Measurements from ENCODE around the gene TATDN2. TPM values are rescaled to one million over a fixed set of nuclear protein-coding genes. Genes with fewer than 3 reads are reported as not detected.

TATDN2 gene
- total and polyA plus RNA-seq, 2 experiments from 2014 or later = 4.8 to 19.1 TPM

DNA sequence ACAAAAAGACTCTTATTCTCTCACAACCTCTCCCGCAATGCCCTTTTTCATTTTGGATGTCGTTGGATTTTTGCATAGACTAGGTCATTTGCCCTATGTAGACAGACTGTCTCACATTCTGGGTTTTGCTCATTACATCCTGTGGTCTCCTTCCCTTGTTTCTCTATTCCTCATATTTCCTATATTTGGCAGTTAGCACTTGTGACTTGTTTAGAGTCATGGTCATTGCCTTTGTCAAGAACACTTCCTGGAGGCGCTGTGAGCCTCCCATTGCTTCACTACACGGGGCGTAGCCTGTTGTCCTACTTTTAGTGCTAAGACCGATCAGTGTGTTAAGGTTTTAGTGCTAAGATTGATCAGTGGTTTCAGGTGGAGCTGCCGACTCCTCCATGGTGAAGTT, 16.1 kb upstream of the TATDN2 start:
- H3K79me2 ChIP-seq (replicated peaks; ENCODE audit: insufficient read depth) = no peaks in the 10 kb centered on the region
- no peaks in the 10 kb centered on the region for H3K36me3 ChIP-seq (ENCODE audit: insufficient read depth)
- H2AFZ ChIP-seq = no peak overlapping the region
- H3K4me1 ChIP-seq (ENCODE audit: insufficient read depth) = no peaks in the 10 kb centered on the region; the same call in 1 of the 2 replicates
- H3K9me3 Mint-ChIP-seq = no peaks in the 10 kb centered on the region
- ATAC-seq (no peak), DNase-seq (ENCODE audit: low spot score) (no peak)
- no peak for TF ChIP-seq NANOG (IDR thresholded peaks at IDR 0.05; ENCODE audit: borderline replicate concordance)
- no peaks in the 10 kb centered on the region for H3F3A ChIP-seq (replicated peaks; ENCODE audit: low read depth)
- H3K27me3 ChIP-seq (ENCODE audit: insufficient read depth) = no peaks in the 10 kb centered on the region
- 0 out of 3 replicates have a peak, but pooled peaks cover 2% of the 10 kb centered on the region for H3K4me1 Mint-ChIP-seq
- no peaks in the 10 kb centered on the region for H3K9me2 ChIP-seq (ENCODE audit: insufficient read depth)
- no peaks in the 10 kb centered on the region for H4K20me1 ChIP-seq (replicated peaks; ENCODE audit: insufficient read depth)
- H3K27me3 Mint-ChIP-seq (ENCODE audit: insufficient read depth, low read depth, poor library complexity) = peaks cover 2% of the 10 kb centered on the region
- no peak overlapping the region; the same call in 1 of the 2 replicates for H3K27ac ChIP-seq (ENCODE audit: low read depth)
- no peak overlapping the region for H3K4me3 ChIP-seq
- H3K36me3 Mint-ChIP-seq (ENCODE audit: low read depth) = no peaks in the 10 kb centered on the region; the same call in 2 of the 3 replicates
- no peak overlapping the region for H3K4me2 ChIP-seq
- H3K27ac Mint-ChIP-seq = no peak overlapping the region
- H3K4me3 Mint-ChIP-seq = no peak overlapping the region

DNA sequence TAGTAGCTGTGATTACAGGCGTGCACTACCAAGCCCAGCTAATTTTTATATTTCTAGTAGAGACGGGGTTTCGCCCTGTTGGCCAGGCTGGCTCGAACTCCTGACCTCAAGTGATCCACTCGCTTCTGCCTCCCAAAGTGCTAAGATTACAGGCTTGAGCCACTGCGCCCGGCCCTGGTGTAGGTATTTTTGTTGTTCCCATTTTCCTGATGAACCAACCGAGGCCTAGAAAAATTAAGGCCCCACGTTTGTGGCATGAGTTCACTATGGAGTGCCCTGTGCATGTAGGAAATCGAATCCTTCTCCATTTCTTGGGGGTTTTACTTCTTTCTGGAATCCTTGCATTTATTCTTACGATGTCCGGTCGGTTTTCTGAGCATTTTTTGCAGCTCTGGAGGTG, 14.3 kb upstream of the TATDN2 start:
- Histone ChIP-seq H3K27me3 (ENCODE audit: insufficient read depth) (no peaks in the 10 kb centered on the region), H3K27ac (ENCODE audit: low read depth) (no peak overlapping the region), H4K20me1 (replicated peaks; ENCODE audit: insufficient read depth) (no peaks in the 10 kb centered on the region), H3K4me3 (no peak overlapping the region), H3F3A (replicated peaks; ENCODE audit: low read depth) (no peaks in the 10 kb centered on the region), H2AFZ (no peak overlapping the region), H3K36me3 (ENCODE audit: insufficient read depth) (no peaks in the 10 kb centered on the region), H3K4me2 (no peak overlapping the region), H3K4me1 (ENCODE audit: insufficient read depth) (peaks cover 4% of the 10 kb centered on the region; the same call in 1 of the 2 replicates), H3K9me2 (ENCODE audit: insufficient read depth) (0 out of 2 replicates have a peak, but pooled peaks cover 3% of the 10 kb centered on the region), H3K79me2 (replicated peaks; ENCODE audit: insufficient read depth) (no peaks in the 10 kb centered on the region)
- Mint-ChIP-seq H3K27me3 (ENCODE audit: insufficient read depth, low read depth, poor library complexity) (peaks cover 4% of the 10 kb centered on the region), H3K27ac (no peak overlapping the region), H3K9me3 (no peaks in the 10 kb centered on the region), H3K4me3 (no peak overlapping the region), H3K36me3 (ENCODE audit: low read depth) (no peaks in the 10 kb centered on the region; the same call in 2 of the 3 replicates), H3K4me1 (peaks cover 5% of the 10 kb centered on the region; the same call in 2 of the 3 replicates)
- ATAC-seq = no peak
- DNase-seq (ENCODE audit: low spot score) = no peak
- no peak for TF ChIP-seq JUNB (IDR thresholded peaks at IDR 0.05; ENCODE audit: unreplicated experiment)
- TF ChIP-seq, protein P1, sequence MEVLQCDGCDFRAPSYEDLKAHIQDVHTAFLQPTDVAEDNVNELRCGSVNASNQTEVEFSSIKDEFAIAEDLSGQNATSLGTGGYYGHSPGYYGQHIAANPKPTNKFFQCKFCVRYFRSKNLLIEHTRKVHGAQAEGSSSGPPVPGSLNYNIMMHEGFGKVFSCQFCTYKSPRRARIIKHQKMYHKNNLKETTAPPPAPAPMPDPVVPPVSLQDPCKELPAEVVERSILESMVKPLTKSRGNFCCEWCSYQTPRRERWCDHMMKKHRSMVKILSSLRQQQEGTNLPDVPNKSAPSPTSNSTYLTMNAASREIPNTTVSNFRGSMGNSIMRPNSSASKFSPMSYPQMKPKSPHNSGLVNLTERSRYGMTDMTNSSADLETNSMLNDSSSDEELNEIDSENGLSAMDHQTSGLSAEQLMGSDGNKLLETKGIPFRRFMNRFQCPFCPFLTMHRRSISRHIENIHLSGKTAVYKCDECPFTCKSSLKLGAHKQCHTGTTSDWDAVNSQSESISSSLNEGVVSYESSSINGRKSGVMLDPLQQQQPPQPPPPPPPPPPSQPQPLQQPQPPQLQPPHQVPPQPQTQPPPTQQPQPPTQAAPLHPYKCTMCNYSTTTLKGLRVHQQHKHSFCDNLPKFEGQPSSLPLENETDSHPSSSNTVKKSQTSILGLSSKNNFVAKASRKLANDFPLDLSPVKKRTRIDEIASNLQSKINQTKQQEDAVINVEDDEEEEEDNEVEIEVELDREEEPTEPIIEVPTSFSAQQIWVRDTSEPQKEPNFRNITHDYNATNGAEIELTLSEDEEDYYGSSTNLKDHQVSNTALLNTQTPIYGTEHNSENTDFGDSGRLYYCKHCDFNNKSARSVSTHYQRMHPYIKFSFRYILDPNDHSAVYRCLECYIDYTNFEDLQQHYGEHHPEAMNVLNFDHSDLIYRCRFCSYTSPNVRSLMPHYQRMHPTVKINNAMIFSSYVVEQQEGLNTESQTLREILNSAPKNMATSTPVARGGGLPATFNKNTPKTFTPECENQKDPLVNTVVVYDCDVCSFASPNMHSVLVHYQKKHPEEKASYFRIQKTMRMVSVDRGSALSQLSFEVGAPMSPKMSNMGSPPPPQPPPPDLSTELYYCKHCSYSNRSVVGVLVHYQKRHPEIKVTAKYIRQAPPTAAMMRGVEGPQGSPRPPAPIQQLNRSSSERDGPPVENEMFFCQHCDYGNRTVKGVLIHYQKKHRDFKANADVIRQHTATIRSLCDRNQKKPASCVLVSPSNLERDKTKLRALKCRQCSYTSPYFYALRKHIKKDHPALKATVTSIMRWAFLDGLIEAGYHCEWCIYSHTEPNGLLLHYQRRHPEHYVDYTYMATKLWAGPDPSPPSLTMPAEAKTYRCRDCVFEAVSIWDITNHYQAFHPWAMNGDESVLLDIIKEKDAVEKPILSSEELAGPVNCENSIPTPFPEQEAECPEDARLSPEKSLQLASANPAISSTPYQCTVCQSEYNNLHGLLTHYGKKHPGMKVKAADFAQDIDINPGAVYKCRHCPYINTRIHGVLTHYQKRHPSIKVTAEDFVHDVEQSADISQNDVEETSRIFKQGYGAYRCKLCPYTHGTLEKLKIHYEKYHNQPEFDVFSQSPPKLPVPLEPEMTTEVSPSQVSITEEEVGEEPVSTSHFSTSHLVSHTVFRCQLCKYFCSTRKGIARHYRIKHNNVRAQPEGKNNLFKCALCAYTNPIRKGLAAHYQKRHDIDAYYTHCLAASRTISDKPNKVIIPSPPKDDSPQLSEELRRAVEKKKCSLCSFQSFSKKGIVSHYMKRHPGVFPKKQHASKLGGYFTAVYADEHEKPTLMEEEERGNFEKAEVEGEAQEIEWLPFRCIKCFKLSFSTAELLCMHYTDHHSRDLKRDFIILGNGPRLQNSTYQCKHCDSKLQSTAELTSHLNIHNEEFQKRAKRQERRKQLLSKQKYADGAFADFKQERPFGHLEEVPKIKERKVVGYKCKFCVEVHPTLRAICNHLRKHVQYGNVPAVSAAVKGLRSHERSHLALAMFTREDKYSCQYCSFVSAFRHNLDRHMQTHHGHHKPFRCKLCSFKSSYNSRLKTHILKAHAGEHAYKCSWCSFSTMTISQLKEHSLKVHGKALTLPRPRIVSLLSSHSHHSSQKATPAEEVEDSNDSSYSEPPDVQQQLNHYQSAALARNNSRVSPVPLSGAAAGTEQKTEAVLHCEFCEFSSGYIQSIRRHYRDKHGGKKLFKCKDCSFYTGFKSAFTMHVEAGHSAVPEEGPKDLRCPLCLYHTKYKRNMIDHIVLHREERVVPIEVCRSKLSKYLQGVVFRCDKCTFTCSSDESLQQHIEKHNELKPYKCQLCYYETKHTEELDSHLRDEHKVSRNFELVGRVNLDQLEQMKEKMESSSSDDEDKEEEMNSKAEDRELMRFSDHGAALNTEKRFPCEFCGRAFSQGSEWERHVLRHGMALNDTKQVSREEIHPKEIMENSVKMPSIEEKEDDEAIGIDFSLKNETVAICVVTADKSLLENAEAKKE (CRISPR knock-in tag; IDR thresholded peaks at IDR 0.05) = no peak
- TF ChIP-seq, protein P2, sequence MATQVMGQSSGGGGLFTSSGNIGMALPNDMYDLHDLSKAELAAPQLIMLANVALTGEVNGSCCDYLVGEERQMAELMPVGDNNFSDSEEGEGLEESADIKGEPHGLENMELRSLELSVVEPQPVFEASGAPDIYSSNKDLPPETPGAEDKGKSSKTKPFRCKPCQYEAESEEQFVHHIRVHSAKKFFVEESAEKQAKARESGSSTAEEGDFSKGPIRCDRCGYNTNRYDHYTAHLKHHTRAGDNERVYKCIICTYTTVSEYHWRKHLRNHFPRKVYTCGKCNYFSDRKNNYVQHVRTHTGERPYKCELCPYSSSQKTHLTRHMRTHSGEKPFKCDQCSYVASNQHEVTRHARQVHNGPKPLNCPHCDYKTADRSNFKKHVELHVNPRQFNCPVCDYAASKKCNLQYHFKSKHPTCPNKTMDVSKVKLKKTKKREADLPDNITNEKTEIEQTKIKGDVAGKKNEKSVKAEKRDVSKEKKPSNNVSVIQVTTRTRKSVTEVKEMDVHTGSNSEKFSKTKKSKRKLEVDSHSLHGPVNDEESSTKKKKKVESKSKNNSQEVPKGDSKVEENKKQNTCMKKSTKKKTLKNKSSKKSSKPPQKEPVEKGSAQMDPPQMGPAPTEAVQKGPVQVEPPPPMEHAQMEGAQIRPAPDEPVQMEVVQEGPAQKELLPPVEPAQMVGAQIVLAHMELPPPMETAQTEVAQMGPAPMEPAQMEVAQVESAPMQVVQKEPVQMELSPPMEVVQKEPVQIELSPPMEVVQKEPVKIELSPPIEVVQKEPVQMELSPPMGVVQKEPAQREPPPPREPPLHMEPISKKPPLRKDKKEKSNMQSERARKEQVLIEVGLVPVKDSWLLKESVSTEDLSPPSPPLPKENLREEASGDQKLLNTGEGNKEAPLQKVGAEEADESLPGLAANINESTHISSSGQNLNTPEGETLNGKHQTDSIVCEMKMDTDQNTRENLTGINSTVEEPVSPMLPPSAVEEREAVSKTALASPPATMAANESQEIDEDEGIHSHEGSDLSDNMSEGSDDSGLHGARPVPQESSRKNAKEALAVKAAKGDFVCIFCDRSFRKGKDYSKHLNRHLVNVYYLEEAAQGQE (IDR thresholded peaks at IDR 0.05; ENCODE audit: unreplicated experiment) = no peak
- no peak for TF ChIP-seq NANOG (IDR thresholded peaks at IDR 0.05; ENCODE audit: borderline replicate concordance)
- no peak for TF ChIP-seq POLR2AphosphoS5 (IDR thresholded peaks at IDR 0.05; ENCODE audit: low read depth)
- TF ChIP-seq EZH2 (IDR thresholded peaks at IDR 0.05; ENCODE audit: low read depth, unreplicated experiment) = no peak
- TF ChIP-seq CREB1 (CRISPR knock-in tag; IDR thresholded peaks at IDR 0.05; ENCODE audit: low read depth) = no peak
- TF ChIP-seq ZNF331 (CRISPR knock-in tag; IDR thresholded peaks at IDR 0.05; ENCODE audit: low read depth) = no peak
- TF ChIP-seq CTCF (conservative IDR thresholded peaks at IDR 0.05; ENCODE audit: low read depth in 2 of 2) = no peak
- TF ChIP-seq ZNF114 (CRISPR knock-in tag; IDR thresholded peaks at IDR 0.05) = no peak
- no peak for TF ChIP-seq EZH2phosphoT487 (IDR thresholded peaks at IDR 0.05; ENCODE audit: unreplicated experiment)

All from GM23338 (cell line).